Mucosa of stomach (tissue), 1 donor: ENCODE data around the gene H19.

Experiments used
- H3K27me3 ChIP-seq: one replicate; pipeline ENCODE4 v1.7.0; 2013; ENCODE audit warnings: mild to moderate bottlenecking, low read length; ENCODE audit not compliant: control insufficient read depth, insufficient read depth
- H3K36me3 ChIP-seq: one replicate; pipeline ENCODE4 v1.7.0; 2013; ENCODE audit warnings: low read length; ENCODE audit not compliant: control insufficient read depth, insufficient read depth
- H3K4me1 ChIP-seq: one replicate; pipeline ENCODE4 v1.7.0; 2013; ENCODE audit warnings: mild to moderate bottlenecking, low read length; ENCODE audit not compliant: control insufficient read depth, insufficient read depth
- H3K4me3 ChIP-seq: one replicate; pipeline ENCODE4 v1.7.0; 2013; ENCODE audit warnings: low read length
- H3K9ac ChIP-seq: one replicate; pipeline ENCODE4 v1.7.0; 2013; ENCODE audit warnings: mild to moderate bottlenecking, low read length, moderate library complexity
- H3K9me3 ChIP-seq: one replicate; pipeline ENCODE4 v1.7.0; 2013; ENCODE audit warnings: mild to moderate bottlenecking, low read length, moderate library complexity; ENCODE audit not compliant: control insufficient read depth
- donor health status: Pancreatic carcinoma.

Gene H19

GRCh38 chr11:1959786-1960185, 37.9 kb downstream of the H19 start:
- Histone ChIP-seq H3K9me3 (no peaks in the 10 kb centered on the region), H3K4me1 (no peaks in the 10 kb centered on the region), H3K9ac (no peak overlapping the region), H3K27me3 (no peaks in the 10 kb centered on the region), H3K4me3 (no peak overlapping the region), H3K36me3 (no peaks in the 10 kb centered on the region)

GRCh38 chr11:1958367-1958766, 39.3 kb downstream of the H19 start:
- H3K4me3 ChIP-seq: no peak overlapping the region
- H3K4me1 ChIP-seq: no peaks in the 10 kb centered on the region
- H3K9ac ChIP-seq: no peak overlapping the region
- no peaks in the 10 kb centered on the region for H3K9me3 ChIP-seq
- H3K27me3 ChIP-seq: no peaks in the 10 kb centered on the region
- H3K36me3 ChIP-seq: no peaks in the 10 kb centered on the region

DNA sequence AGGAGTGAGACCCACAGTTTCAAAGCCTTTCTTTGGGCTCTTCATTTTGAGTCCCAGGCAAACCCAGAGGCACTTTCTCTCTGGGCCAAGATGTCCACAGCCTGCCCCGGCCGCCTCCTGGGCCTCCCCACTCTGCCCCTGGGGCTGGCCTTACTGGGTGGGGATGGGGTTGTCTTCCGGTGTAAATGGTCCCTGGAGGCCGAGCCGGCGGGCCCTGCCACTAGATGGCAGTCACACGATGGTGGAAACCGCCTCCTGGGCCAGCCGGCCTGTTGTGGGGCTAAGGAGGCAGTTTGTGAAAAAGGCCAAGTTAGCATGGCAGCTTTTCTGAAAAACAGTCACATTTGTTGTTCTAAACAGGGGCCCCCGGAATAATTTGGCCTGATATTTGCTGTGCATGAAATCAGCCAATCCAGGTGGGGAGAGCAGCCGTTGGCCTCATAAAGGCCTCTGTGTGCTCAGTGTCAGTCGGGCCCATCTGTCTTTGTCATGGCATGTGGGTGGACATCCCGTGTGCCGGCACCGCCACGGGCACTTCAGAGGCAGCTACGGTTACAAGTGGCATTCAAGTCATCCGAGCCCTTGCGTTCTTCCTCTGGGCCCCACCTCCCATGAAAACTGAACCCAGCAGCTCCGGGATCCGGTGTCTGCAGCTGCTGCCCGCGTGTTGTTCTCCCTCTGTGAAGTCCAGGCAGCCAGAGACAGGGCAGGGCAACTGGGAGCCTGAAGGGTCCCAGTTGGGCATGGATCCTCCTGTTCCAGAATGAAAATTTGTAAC, 44.0 kb downstream of the H19 start:
- Histone ChIP-seq H3K27me3 (no peaks in the 10 kb centered on the region), H3K9ac (no peak overlapping the region), H3K36me3 (no peaks in the 10 kb centered on the region), H3K4me1 (no peaks in the 10 kb centered on the region), H3K4me3 (no peak overlapping the region), H3K9me3 (no peaks in the 10 kb centered on the region)

DNA sequence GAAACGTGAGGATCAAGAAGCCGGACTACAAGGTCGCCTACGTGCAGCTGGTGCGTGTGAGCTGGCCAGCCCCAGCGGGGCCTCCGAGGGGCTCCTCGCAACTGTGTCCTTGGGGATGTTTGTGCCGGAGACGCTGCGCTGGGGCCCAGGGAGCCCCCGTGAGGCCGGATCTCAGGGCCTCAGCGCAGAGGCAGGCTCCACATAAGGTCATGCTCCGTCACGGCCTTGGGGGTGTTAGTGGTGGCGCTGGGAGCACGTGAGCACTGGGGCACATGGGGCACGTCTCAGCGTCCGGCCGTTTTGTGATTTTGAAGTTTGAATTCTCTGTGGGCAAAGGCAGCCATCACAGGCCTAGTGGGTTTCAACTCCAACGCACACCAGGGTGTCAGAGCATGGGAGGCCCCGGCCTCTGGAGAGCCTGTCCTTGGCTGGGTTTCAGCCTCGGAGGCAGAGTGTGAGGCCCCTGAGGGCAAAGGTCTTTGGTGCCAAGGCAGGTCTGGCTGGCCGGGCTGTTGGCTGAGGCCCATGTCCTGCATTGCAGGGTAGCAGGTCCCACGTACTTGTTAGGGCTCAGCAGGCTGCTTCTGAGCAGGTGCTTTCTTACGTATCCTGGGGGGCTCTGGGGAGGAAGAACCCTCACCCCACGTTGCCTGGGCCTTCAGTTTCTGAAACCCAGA, 44.7 kb downstream of the H19 start:
- H3K4me1 ChIP-seq: no peaks in the 10 kb centered on the region
- H3K27me3 ChIP-seq: no peaks in the 10 kb centered on the region
- no peak overlapping the region for H3K9ac ChIP-seq
- no peaks in the 10 kb centered on the region for H3K36me3 ChIP-seq
- H3K4me3 ChIP-seq: no peak overlapping the region
- H3K9me3 ChIP-seq: no peaks in the 10 kb centered on the region

DNA sequence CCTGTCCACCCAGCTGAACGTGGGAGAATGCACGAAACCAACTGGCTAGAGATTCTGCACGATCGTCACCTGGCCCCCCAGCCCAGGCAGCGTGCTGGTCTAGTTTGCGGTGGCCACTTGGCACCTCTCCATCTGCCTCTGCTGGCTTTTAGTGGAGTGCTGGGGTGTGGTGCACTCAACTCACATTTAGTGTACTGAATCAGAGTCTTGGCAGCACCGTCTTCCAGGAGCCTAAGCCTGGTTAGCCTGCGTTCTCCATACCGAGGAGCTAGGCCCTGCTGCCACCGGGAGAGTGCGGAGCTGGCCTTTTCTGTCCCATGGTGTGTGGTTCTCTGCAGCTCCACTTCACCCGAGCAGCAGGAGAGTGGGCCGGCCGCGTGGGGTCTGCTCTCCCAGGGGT, 47.7 kb downstream of the H19 start:
- H3K36me3 ChIP-seq: no peaks in the 10 kb centered on the region
- no peak overlapping the region for H3K9ac ChIP-seq
- H3K4me1 ChIP-seq: no peaks in the 10 kb centered on the region
- H3K4me3 ChIP-seq: no peak overlapping the region
- no peaks in the 10 kb centered on the region for H3K27me3 ChIP-seq
- H3K9me3 ChIP-seq: no peaks in the 10 kb centered on the region

DNA sequence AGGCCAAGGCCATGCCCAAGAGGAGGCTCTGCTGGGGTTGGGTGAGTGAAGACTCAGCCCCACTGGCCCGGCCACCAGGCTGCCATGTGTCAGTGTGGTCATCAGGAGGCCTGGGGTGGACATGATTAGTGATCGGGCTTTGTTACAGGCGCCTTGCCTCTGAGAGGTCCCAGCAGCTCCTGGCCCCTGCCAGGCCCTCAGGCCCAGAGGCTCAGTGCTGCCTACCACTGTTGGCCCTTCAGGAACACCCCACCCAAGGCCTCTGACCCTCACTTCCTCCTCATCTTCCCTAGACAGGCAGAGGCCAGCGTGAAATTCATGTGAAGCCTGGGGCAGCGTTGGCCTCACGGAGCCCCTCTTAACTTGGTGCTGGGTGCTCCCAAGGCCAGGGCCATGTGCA, 48.3 kb downstream of the H19 start:
- H3K4me1 ChIP-seq: no peaks in the 10 kb centered on the region
- H3K9ac ChIP-seq: no peak overlapping the region
- no peak overlapping the region for H3K4me3 ChIP-seq
- no peaks in the 10 kb centered on the region for H3K27me3 ChIP-seq
- no peaks in the 10 kb centered on the region for H3K36me3 ChIP-seq
- no peaks in the 10 kb centered on the region for H3K9me3 ChIP-seq

DNA sequence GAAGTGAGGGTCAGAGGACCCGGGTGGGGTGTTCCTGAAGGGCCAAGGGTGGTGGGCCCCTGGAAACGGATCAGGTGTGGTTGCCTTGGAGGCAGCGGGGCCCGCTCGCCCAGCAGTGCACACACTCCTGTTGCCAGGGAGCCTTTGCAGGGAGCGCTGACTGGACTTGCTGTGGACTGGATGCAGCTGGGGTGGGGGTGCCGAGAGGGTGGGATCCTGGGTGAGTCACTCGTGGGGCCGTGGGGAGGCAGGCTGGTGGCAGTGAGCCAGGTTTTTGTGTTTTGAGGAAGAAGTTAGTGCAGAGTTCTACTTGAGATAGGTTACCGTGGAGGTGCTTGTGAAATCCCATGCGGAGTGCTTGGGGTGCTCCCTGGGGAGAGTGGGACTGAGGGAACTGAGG, 49.3 kb downstream of the H19 start:
- H3K27me3 ChIP-seq: no peaks in the 10 kb centered on the region
- H3K4me3 ChIP-seq: no peak overlapping the region
- no peaks in the 10 kb centered on the region for H3K9me3 ChIP-seq
- H3K4me1 ChIP-seq: no peaks in the 10 kb centered on the region
- no peaks in the 10 kb centered on the region for H3K36me3 ChIP-seq
- H3K9ac ChIP-seq: no peak overlapping the region

DNA sequence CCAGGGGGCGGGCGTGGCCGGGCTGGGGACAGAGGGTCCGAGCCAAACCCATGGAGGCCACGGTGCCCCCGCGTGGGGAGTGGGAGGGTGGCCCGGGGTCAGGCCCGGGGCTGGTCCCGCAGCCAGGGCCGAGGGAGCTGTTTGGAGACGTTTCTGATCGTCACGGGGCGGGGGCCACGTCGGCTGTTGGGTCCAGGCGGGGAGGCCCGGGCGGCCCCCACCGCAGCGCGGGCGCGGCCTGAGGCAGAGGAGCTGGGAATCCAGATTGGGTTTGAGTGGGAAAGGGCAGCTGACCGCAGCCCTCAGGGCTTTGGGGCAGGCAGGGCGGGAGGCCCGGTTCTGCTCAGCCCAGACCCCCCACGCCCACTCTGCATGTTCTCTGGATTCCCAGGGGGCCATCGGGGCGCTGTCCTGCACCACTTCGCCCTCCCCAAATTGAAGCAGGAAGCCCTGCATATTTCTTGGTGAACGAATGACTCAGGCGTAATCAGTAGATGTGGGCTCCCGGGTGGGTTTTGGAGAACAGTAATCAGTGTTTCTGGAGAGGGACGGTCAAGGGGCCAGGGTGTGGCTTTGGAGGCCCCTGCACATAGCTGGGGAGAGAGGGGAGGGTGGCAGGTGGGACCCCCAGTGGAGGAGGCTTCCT, 49.9 kb downstream of the H19 start:
- Histone ChIP-seq H3K4me3 (no peak overlapping the region), H3K9ac (no peak overlapping the region), H3K9me3 (no peaks in the 10 kb centered on the region), H3K4me1 (no peaks in the 10 kb centered on the region), H3K36me3 (no peaks in the 10 kb centered on the region), H3K27me3 (no peaks in the 10 kb centered on the region)

GRCh38 chr11:1946812-1947484, 50.7 kb downstream of the H19 start, which contains the start of gene MRPL23:
Gene MRPL23, plus strand, starts transcription at chr11:1947332. Its CDS starts 31 bp downstream, at chr11:1947363.
- no peaks in the 10 kb centered on the region for H3K4me1 ChIP-seq
- H3K36me3 ChIP-seq: no peaks in the 10 kb centered on the region
- H3K4me3 ChIP-seq: no peak within 1 kb of the TSS
- H3K9me3 ChIP-seq: no peaks in the 10 kb centered on the region
- no peak within 1 kb of the TSS for H3K9ac ChIP-seq
- H3K27me3 ChIP-seq: no peaks in the 10 kb centered on the region
